ENCODE measurements around the gene CRYZL1.
A peak's percentile ranks its signal among the peaks of the same experiment; 100 is the strongest.
"Not testable (repeated sequence)": the region's sequence is repeated elsewhere in the genome, so short reads cannot be mapped to it uniquely, and the experiment has no call there.

Gene CRYZL1

GRCh38 chr21:33641352-33642026 lies at the start of gene CRYZL1:
Gene CRYZL1, minus strand, starts transcription at chr21:33641741. Its CDS starts 10,190 bp downstream, at chr21:33631551.
- DNase-seq: peak; percentile 100

- DNase-seq: no peak
Measured at GRCh38 chr21:33690874-33691273, 49.3 kb upstream of the CRYZL1 start.

- no peak for DNase-seq
Measured at GRCh38 chr21:33688353-33688752, 46.8 kb upstream of the CRYZL1 start.

GRCh38 chr21:33687634-33688033 lies 46.1 kb upstream of the CRYZL1 start:
- no peak for DNase-seq

GRCh38 chr21:33686386-33686785 lies 44.8 kb upstream of the CRYZL1 start:
- DNase-seq: no peak

- DNase-seq: no peak
Measured at GRCh38 chr21:33685613-33686197, 44.2 kb upstream of the CRYZL1 start.

GRCh38 chr21:33684923-33685560 lies 43.5 kb upstream of the CRYZL1 start:
- no peak for DNase-seq

GRCh38 chr21:33684068-33684467 lies 42.5 kb upstream of the CRYZL1 start:
- no peak for DNase-seq

GRCh38 chr21:33682992-33683627 lies 41.6 kb upstream of the CRYZL1 start:
- peak; percentile 19 for DNase-seq

GRCh38 chr21:33680870-33681269 lies 39.3 kb upstream of the CRYZL1 start:
- no peak for DNase-seq

GRCh38 chr21:33677450-33677849 lies 35.9 kb upstream of the CRYZL1 start:
- DNase-seq: no peak

GRCh38 chr21:33676666-33677065 lies 35.1 kb upstream of the CRYZL1 start:
- DNase-seq: not testable (repeated sequence)

GRCh38 chr21:33674226-33674625 lies 32.7 kb upstream of the CRYZL1 start:
- DNase-seq: no peak

- no peak for DNase-seq
Measured at GRCh38 chr21:33673473-33673872, 31.9 kb upstream of the CRYZL1 start.

GRCh38 chr21:33670076-33670978 lies 28.8 kb upstream of the CRYZL1 start:
- no peak for DNase-seq

GRCh38 chr21:33668620-33669019 lies 27.1 kb upstream of the CRYZL1 start:
- DNase-seq: no peak

- no peak for DNase-seq
Measured at GRCh38 chr21:33668180-33668579, 26.6 kb upstream of the CRYZL1 start.

GRCh38 chr21:33667636-33668035 lies 26.1 kb upstream of the CRYZL1 start:
- no peak for DNase-seq

GRCh38 chr21:33666153-33666552 lies 24.6 kb upstream of the CRYZL1 start:
- no peak for DNase-seq

- DNase-seq: no peak
Measured at GRCh38 chr21:33664135-33664534, 22.6 kb upstream of the CRYZL1 start.

- no peak for DNase-seq
Measured at GRCh38 chr21:33663241-33663640, 21.7 kb upstream of the CRYZL1 start.

- no peak for DNase-seq
Measured at GRCh38 chr21:33662046-33662445, 20.5 kb upstream of the CRYZL1 start.

- no peak for DNase-seq
Measured at GRCh38 chr21:33661146-33661545, 19.6 kb upstream of the CRYZL1 start.
